HG03097 (cell line): ENCODE data around the gene PPP1R14C.
"Not testable (repeated sequence)": the region's sequence is repeated elsewhere in the genome, so short reads cannot be mapped to it uniquely, and the experiment has no call there.

ENCODE experiments used
- ATAC-seq: cut with Tn5 transposase; IDR thresholded peaks from one replicate; pipeline ENCODE4 v1.9.1; 2021; ENCODE audit not compliant: unreplicated experiment, low FRiP score

Gene PPP1R14C

DNA sequence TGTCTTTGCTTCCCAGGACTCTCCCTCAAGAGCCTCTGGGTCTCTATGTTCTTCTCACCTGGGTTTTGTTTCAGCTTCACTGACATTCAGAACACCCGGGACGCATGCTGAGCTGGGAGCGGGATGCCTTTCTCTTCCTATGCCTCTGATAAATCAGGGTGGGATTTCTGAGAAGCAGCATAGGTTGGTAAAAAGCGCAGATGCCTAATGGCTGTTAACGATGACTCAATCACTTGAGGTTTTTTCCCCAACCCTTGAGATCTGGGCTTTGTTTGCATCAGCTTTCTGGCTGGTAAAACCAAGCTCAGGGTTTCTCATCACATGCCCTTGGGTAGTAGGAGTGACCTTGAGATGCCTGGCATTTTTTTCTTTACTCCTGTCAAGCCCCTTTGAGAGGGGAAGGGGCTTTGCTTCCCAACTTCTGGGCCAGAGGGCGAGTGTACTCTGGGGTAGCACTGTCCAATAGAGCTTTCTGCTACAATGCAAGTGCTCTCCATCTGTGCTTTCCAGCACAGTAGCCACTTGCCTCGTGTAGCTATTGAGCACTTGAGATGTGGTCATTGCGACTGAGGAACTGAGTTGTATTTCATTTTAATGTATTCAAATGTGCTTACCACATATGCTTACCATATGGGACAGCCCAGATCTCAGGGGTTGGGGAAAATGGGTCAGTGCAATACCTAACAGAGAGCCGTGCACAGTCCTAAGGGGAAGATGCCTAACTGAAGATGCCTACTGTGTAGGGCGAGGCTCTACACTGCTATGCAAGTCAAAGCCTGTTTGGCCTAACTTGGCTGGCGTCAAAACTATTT is 69.1 kb downstream of the PPP1R14C start:
- ATAC-seq, result no peak

DNA sequence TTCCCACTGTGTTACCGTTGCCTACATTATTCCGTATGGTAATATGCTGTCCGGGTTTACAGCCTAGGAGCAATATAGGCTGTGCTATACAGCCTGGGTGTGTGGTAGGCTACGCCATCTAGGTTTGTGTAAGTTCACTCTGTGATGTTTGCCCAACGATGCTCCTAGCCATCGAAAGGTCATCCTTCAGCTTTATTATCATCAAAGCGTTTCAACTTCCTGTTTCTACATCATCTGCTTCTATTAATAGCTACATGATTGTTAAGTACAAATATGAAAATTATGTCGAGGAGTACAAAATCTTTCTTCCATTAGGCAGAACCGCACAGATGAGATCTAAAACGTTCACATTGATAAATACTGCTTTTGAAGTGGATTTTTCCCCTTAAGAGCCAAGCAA is 69.9 kb downstream of the PPP1R14C start:
- no peak for ATAC-seq

DNA sequence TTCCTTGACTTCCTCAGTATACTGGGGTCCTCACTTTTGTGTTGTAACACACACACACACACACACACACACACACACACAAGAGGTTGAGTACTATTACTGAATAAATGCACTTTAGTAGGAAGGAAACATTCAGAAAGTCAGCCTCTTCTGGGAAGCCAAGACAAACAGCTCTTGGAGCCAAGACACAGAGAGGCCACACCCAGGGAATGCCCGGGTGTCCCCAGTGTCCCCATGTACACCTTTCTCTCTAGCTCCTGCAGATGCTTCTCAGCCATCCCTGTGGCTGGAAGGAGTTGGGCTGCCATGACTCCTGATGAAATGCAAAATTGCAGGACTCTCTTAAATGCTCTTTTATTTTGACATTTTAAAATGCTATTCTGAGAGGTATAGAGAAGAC is 70.5 kb downstream of the PPP1R14C start:
- no peak for ATAC-seq

DNA sequence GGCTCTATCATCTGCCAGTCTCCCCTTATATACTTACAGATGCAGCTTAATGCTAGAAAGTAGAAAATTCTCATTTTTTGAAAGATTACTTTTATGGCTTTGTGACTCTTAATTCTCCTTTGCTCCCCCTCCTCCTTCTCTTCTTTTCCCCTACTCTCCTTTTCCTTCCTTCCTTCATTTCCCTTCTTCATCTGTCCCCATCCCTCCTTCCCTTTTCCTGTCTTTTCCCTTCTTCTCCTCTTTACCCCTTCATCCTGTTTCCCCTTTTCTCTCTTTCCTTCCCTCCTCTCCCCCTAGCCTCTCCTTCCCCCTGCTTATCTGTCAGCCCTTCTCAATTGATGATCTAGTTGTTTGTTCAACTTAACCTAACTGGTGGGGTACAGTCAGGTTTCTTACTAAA is 71.5 kb downstream of the PPP1R14C start:
- no peak for ATAC-seq

DNA sequence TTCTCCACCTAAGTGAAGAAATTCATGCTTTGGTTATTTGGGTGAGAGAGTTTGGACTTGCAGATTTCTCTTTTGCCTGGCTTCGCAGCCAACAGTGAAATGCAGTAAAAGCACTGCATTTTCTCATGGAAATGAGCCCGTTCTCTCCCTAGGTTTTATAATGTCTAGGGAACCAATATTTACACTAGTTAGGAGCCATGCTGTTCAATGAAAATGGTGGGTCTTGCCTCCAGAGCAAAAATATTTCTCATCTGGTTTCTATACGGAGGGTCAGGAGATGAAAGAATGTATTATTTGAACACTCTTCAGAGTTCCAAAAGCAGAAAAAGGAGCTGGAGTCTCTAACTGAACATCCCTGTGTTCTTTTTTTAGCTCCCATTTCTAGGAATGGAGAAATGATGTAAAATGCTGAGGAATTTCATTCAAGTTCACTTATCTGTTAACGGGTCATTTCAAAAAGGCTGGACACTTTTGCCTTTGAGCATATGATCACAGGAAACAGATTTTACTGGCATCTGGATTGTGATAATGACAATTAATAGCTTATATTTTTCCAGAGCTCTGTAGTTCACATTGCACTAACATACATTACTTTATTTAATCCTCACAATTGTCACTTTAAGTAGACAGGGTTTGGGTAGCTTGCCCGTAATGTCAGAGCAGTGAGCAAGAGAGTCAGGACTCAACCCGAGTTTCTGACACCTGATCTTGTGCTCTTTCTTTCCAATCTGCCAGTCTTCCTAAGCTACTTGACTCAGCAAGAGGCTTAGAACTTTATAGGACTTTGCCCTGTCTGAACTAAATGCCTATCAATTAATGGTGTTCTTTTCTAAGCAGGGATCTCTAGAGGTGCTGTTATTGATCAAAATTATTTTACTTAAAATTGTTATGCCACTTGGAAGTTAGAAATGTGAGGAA is 78.0 kb downstream of the PPP1R14C start:
- no peak for ATAC-seq

DNA sequence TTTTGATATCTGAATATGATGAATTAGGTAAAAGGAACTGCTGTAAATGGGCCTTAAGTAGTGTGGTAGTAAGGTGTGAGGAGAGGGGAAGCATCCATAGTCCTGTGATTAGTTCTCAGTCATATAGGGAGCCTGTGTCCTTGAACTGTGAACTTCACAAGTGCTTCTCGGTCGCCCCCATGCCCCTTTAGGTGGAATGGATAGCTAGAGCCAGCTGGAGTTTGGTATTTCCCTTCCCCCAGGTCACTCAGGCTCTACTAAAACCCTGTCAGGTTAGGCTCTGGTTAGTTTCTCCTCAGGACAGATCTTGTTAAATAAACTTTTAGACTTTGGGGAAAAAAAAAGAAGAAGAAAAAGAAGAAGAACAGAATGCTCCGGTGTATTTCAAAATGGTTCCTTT is 82.0 kb downstream of the PPP1R14C start:
- no peak for ATAC-seq

DNA sequence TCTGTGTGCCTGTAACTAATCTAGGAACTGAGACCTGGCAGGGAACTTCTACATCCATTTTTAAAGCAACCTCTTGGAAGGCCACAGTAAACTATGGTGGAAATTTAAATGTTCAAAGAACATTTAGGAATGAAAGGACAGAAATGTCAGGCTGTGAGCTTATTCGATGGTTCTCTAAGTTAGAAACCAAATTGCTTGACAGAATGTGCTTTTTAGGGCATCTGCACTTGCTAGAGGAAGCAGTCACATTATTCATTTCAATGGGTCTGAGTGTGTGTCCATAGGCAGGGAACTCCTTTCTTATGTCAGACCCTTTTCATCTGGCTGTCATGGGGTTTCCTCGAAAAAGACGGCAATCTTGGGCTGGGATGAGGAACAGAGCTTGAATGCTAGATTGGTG is 84.4 kb downstream of the PPP1R14C start:
- no peak for ATAC-seq

DNA sequence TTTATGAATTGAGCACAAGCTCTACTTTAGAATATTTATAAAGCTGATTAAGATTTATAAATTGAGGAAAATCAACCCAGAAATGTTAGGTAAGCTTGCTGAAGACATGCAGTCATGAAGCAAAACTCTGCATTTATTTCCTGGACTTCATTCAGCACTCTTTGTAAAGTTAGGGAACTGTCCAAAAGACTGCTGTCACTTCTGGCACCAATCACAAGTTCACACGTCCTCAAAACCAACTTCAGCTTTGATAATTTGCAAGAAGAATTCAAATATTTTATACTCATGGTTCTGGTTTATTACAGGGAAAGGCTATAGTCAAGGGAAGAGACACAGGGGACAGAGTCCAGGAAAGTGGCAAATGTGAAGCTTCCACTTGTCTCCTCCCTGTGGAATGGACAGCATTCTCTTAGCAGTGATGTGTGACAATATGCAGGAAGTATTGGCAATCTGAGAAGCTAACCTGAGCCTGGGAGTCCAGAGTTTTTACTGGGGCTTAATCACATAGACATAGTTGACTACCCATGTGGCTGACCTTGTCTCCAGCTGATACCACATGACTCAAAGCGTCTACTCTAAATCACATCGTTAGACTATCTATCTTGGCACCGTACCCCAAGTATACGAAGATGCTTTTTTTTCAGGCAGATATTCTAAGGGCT is 85.4 kb downstream of the PPP1R14C start:
- no peak for ATAC-seq

DNA sequence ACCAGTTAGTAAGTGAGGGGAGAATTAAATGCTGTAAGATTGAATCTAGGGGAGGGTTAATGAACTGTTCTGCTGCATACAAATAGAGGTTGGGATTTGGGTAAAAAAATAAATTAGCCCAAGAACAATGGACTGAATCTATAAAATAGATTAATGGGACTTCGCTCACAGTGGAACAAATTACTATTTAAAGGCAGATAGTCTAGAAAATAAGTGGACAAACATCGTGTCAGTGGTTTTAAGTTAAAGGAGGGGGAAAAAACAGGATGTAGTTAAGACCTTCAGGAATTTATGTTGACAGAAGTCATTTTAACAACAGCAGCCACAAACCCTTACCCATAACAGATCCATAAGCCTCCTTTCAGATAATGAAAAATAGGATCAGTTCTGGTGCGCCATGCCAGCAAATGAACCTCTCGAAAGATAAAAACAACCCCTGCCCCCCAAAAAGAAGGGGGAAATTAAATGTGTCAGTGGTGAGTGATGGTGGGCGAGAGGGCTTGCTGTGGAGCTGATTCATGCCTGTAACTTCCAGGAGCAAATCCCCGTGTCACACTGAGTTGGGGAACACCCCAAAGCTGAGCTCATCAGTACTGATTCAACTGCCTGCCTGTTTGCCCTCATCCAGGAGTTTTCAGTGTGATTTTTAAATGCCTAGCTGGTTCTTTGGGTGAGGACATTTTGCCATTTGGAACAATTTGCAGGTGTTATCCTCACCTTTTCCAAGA is 86.8 kb downstream of the PPP1R14C start:
- no peak for ATAC-seq

DNA sequence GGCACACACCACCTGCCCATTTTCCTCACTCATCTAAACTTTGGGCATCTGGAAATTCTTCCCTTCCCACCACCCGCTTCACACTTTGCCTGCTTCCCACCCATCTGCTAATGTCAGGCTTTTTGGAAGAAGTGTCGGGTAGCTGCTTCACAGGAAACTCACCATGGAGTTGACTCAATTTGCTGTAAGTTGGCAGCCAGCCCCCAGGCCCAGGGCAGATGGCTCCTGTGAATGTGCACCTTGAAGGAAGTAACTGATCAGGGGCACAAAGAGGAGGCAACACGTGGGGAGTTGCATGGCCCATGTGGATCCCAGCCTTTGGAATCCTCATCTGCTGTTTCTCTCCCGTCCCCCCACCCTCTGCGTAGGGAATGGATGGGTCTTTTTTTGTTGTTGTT is 87.3 kb downstream of the PPP1R14C start:
- ATAC-seq, result no peak

DNA sequence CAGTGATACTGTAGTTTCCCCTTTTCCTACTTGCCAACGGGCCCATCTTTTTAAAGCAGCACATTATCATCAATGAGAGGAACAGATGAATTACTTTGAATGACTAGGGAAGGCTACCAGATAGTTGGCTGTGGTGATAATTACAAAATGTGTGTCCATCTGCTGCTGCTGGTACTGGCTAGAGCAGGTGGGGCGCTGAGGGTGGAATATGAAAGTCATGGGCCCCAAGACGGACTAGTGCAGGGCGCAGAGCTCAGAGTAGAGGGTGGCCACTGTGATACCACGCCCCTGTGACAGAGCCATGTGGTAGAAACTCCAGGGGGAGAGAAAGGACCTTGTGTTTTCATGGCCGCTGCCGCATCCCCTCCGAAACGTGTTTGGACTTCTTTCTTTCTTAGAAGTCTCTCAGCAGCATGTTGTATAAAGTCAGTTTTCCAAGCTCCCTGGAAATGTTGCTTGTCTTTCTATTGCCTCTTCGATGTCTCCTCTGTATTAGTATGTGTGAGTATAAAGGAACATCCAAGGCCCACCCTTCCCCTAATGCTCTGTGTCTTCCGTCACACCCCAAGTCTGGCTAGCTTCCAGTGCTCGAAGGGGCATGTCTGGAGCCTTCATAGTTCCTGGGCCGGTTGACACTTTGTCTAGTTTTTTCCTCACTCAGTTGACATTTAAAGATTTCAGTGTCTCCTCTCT is 88.1 kb downstream of the PPP1R14C start:
- ATAC-seq, result no peak

DNA sequence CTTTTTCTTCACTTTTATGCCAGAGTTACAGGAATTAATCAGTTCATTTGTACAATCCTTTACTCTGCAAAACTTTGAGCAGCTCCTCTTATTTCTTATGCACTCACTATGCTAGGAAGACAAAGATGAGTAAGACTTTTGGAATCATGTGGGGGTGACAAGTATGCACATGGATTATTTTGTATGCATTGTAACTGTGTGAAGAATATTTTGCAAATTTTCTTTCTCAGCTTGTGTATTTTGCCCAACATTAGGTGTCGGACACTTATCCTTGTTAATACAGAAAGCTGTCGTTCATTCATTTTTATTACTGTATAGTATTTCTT is 88.6 kb downstream of the PPP1R14C start:
- no peak for ATAC-seq

DNA sequence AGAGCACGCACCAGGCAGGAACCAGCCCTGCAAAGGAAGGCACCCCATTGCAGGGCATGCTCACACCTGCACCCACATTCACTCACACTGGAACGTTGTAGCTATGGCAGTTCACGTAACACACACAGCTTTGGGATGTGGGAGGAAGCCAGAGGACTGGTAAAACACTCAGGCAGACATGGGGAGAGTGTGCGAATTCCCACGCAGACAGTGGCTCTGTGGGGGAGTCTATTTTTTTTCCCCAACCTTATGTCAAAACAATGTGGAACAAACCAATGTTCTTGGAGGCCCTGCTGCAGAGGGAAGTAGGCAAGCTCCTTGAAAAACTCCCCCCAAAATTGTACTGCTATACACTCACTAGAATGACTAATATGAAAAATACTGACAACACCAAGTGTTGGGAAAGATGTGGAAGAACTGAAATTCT is 91.0 kb downstream of the PPP1R14C start:
- no peak for ATAC-seq

DNA sequence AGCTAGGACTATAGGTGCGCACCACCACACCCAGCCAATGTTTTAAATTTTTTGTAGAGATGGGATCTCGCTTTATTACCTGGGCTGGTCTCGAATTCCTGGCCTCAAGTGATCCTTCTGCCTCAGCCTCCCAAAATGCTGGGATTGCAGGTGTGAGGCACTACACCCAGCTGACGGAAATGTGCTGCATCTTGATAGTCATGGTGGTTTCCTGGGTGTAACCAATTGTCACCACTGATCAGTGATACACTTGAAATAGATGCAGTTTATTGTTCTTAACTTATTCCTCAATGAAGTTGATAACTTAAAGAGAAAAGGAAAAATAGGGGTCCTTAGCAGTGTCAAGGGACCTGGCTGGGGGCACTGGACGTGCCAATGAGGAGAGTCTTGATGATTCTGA is 92.4 kb downstream of the PPP1R14C start:
- ATAC-seq, result no peak

DNA sequence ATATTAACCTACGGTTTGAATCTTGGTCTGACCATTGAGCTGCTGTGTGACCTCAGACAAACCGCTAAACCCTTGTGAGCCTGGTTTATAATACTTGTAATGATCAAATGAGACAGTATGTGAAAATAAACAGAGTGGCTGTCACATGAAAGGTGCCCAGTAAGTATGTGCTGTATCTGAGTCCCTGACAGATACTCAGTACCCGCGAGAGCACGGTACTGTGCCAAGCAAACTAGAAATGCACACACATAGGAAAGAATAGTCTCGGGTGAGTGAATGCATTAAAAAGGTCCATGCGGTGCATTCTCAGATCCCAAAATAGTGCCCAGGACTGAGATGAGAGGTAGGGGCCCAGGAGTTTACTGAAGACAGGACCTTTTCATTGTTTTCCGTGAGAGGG is 93.3 kb downstream of the PPP1R14C start:
- no peak for ATAC-seq

DNA sequence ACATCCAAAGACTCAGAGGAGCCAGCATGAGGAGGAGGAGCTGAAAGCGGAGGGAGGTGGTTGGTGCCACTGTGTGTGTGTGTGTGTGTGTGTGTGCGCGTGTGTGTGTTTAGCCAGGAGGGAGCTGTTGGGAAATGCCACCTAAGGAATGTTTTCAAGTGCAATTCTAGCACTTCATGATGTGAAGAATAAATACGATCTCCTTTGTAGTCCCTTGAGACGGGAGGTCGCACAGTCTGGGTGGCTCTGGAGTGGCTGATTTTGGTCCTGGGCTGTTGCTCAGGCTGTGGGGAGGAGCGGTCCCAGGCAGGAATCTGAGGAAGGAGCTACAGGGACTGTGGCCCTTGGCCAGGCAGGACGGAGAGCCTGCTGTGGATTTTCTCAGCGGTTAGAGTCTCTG is 93.7 kb downstream of the PPP1R14C start:
- ATAC-seq, result no peak

DNA sequence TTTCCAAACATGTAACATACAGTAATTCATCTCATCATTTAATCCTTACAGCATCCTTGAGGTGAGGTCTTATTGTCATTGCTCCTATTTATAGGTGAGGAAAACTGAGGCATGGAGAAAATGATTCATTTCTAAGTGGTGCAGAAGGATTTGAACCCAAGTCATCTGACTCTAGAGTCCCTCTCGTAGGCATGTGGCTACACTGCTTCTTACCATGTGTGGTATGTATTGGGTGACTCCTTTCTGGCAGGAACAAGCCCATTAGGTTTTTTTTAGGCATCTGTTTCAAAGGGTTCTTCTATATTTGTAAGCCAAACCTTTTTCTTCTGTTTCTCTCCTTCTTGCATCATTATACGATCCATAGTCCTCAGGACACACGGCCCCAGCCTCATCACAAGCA is 94.8 kb downstream of the PPP1R14C start:
- no peak for ATAC-seq

DNA sequence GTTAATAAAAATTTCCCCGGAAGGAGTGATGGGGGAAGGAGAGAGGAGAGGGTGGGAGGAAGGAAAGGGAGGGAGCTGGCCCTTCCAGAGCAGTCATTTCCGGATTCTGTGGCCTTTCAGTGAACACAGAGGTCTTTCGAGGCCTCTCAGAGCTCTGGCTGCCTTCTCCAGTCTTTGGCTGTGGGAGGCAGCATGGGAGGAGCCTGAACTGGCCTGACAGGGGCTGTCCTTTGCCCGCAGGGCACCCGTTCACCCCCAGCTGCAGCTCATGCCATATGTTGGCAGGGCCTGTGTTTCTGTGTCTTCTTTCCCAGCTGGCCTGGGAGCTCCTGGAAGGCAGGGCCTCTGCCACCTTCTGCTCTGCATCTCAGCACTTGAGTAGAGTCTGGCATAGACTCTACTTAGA is 95.5 kb downstream of the PPP1R14C start:
- no peak for ATAC-seq

DNA sequence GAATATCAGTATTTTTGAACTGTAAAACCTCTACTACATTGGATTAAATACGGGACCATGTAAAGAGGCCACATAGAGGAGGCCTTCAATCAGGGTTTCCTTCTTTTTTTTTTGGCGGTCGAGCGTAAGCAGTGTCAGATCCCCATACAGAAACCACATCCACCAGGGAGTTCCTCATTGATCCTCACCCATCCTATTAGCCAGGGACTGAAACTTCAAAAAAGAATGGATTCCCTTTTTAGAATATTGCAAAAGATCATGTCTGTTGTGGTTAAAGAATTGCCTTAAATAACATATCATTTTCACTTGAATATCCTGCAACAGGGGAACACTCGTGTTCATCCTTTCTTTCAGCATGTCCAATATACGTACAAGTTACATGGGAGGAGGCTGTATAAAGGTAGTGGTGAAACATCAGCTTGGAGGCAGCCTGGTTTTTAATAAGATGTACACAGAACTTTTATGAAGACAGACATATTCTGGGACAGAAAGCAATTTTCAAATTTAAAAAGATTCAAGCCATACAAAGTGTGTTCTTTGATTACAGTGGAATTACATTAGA is 96.1 kb downstream of the PPP1R14C start:
- no peak for ATAC-seq

DNA sequence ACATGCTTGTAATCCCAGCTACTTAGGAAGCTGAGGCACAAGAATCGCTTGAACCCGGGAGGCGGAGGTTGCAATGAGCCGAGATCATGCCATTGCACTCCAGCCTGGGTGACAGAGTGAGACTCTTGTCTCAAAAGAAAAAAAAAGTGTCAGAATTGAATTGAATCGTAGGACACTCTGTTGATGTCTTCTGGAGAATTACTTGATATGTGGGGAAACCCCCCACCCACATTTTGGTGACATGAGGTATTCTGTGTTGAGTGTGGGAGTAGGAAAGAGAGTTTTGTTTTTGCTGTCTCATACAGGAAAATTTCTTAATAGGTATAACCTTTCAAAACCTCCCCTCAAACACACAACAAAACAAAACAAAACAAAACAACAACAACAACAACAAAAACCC is 98.9 kb downstream of the PPP1R14C start:
- ATAC-seq, result not testable (repeated sequence)
